ENCODE results near the gene ADORA1. TPM values are rescaled to one million over a fixed set of nuclear protein-coding genes. Genes with fewer than 3 reads are reported as not detected.

Gene ADORA1
- total RNA-seq, 2 donors from 2014 or later: 0.27 to 47.3 TPM

DNA sequence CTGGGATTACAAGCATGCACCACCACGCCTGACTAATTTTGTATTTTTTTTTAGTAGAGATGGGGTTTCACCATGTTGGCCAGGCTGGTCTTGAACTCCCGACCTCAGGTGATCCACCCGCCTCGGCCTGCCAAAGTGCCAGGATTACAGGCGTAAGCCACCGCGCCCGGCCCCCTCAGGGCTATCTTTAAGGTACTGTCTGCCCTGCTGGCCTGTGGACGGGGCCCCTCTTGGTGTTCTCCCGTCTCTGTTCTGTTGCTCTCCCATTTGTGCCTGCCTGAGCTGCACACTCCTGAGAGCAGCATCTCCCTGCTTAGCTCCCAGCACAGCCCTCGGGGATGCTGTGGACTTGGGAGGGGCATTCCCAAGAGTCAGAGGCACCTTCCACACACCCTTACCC, 34.2 kb downstream of the ADORA1 start:
- no peaks in the 10 kb centered on the region for H3K4me1 ChIP-seq (replicated peaks)
- no peak overlapping the region for H3K4me3 ChIP-seq
- no peak for DNase-seq (ENCODE audit: low spot score)
- TF ChIP-seq POLR2A (IDR thresholded peaks at IDR 0.05) (no peak), POLR2AphosphoS5 (IDR thresholded peaks at IDR 0.05) (no peak)
- TF ChIP-seq, protein P1, sequence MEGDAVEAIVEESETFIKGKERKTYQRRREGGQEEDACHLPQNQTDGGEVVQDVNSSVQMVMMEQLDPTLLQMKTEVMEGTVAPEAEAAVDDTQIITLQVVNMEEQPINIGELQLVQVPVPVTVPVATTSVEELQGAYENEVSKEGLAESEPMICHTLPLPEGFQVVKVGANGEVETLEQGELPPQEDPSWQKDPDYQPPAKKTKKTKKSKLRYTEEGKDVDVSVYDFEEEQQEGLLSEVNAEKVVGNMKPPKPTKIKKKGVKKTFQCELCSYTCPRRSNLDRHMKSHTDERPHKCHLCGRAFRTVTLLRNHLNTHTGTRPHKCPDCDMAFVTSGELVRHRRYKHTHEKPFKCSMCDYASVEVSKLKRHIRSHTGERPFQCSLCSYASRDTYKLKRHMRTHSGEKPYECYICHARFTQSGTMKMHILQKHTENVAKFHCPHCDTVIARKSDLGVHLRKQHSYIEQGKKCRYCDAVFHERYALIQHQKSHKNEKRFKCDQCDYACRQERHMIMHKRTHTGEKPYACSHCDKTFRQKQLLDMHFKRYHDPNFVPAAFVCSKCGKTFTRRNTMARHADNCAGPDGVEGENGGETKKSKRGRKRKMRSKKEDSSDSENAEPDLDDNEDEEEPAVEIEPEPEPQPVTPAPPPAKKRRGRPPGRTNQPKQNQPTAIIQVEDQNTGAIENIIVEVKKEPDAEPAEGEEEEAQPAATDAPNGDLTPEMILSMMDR (IDR thresholded peaks at IDR 0.05): no peak
- WGBS: 86% methylated on average over 11 of the region's 11 CpGs
- no peaks in the 10 kb centered on the region for H3K36me3 ChIP-seq
- no peak overlapping the region for H3K27ac ChIP-seq
- H3K27me3 ChIP-seq (replicated peaks; ENCODE audit: insufficient read depth): no peaks in the 10 kb centered on the region
- H3K9me3 ChIP-seq: no peaks in the 10 kb centered on the region
- intact Hi-C loops (cut with DNase I): no loop called here

DNA sequence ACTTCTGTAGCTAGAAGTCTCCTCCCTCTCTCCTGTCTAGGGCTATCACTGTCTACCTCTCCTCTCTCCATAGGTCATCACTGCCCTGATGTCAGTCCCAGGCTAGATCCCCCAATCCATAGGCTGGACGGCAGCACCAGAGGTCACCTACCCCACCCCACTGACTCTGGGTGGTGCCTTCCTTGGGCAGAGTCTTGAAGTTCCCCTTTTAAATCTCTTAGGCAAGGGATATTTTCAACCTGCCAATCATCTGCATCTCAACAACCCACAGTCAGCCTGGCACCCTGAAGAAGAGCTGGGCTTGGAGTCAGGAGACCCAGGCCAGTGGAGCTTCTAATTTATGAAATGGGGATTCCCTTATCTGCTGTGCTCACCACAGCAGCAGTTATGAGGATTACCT, 34.9 kb downstream of the ADORA1 start:
- TF ChIP-seq POLR2A (IDR thresholded peaks at IDR 0.05) (no peak), POLR2AphosphoS5 (IDR thresholded peaks at IDR 0.05) (no peak)
- TF ChIP-seq, protein P1 (IDR thresholded peaks at IDR 0.05): no peak
- H3K9me3 ChIP-seq: no peaks in the 10 kb centered on the region
- intact Hi-C loops (cut with DNase I): no loop called here
- WGBS: 63% methylated on average over 1 of the region's 1 CpG
- no peak overlapping the region for H3K27ac ChIP-seq
- no peak overlapping the region for H3K4me3 ChIP-seq
- no peaks in the 10 kb centered on the region for H3K27me3 ChIP-seq (replicated peaks; ENCODE audit: insufficient read depth)
- no peaks in the 10 kb centered on the region for H3K4me1 ChIP-seq (replicated peaks)
- no peak for DNase-seq (ENCODE audit: low spot score)
- no peaks in the 10 kb centered on the region for H3K36me3 ChIP-seq

DNA sequence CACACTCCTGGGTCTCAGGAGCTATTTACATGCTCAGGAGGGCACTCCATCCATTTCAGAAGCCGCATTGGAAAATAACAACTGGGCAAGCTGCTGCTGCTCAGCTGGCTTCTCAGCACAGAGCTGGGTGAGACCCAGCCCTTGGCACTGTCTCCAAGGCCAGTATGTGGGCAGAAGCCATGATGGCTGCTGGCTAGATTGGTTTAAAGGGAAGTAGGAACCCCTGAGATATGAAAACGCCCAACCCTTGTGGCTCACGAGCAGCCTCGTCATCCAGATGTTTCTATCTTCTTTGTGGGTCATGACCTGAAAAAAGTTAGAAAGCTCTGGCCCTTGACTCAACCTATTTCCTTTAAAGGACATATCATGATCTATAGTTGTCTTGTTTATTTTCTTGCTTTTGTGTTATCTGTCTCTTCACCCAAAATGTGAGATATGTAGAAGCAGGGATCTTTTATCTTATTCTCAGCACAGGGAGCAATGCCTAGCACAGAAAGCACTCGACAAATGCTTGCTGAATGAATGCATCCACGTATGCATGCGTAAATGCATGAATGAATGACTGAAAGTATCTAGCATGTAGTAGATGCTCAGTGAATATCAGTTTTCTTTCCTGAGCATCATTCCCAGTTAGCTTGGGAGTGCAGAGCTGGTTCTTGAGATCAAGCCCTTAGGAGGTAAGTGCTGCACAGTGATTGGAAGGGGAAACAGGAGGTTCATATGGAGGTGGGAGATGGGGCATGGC, 36.5 kb downstream of the ADORA1 start:
- TF ChIP-seq, protein P1 (IDR thresholded peaks at IDR 0.05): no peak
- no peak for TF ChIP-seq POLR2AphosphoS5 (IDR thresholded peaks at IDR 0.05)
- no peak for TF ChIP-seq POLR2A (IDR thresholded peaks at IDR 0.05)
- intact Hi-C loops (cut with DNase I): no loop called here
- no peak for DNase-seq (ENCODE audit: low spot score)

DNA sequence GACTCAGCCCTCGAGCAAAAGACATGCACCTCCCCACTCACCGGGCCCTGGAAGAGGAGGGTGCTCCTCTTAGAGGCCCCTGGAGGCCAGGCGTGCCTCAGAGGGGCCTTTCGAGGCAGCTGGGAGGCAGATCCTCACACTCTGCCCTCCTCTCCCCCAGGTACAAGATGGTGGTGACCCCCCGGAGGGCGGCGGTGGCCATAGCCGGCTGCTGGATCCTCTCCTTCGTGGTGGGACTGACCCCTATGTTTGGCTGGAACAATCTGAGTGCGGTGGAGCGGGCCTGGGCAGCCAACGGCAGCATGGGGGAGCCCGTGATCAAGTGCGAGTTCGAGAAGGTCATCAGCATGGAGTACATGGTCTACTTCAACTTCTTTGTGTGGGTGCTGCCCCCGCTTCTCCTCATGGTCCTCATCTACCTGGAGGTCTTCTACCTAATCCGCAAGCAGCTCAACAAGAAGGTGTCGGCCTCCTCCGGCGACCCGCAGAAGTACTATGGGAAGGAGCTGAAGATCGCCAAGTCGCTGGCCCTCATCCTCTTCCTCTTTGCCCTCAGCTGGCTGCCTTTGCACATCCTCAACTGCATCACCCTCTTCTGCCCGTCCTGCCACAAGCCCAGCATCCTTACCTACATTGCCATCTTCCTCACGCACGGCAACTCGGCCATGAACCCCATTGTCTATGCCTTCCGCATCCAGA, 37.7 kb downstream of the ADORA1 start:
- Histone ChIP-seq H3K27ac (no peak overlapping the region), H3K9me3 (no peaks in the 10 kb centered on the region), H3K4me1 (replicated peaks) (no peaks in the 10 kb centered on the region), H3K4me3 (no peak overlapping the region), H3K27me3 (replicated peaks; ENCODE audit: insufficient read depth) (no peaks in the 10 kb centered on the region), H3K36me3 (no peaks in the 10 kb centered on the region)
- TF ChIP-seq POLR2AphosphoS5 (IDR thresholded peaks at IDR 0.05) (no peak), POLR2A (IDR thresholded peaks at IDR 0.05) (no peak)
- TF ChIP-seq, protein P1 (IDR thresholded peaks at IDR 0.05): no peak
- no peak for DNase-seq (ENCODE audit: low spot score)
- WGBS: 93% methylated on average over 28 of the region's 28 CpGs
- intact Hi-C loops (cut with DNase I): no loop called here

More for the DNA sequence above, 36.5 kb downstream of the ADORA1 start:
- Histone ChIP-seq H3K9me3 (no peaks in the 10 kb centered on the region), H3K36me3 (no peaks in the 10 kb centered on the region), H3K27me3 (replicated peaks; ENCODE audit: insufficient read depth) (no peaks in the 10 kb centered on the region), H3K4me1 (replicated peaks) (no peaks in the 10 kb centered on the region), H3K27ac (no peak overlapping the region), H3K4me3 (no peak overlapping the region)
- WGBS: 81% methylated on average over 7 of the region's 7 CpGs

DNA sequence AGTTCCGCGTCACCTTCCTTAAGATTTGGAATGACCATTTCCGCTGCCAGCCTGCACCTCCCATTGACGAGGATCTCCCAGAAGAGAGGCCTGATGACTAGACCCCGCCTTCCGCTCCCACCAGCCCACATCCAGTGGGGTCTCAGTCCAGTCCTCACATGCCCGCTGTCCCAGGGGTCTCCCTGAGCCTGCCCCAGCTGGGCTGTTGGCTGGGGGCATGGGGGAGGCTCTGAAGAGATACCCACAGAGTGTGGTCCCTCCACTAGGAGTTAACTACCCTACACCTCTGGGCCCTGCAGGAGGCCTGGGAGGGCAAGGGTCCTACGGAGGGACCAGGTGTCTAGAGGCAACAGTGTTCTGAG, 38.3 kb downstream of the ADORA1 start:
- no peak overlapping the region for H3K4me3 ChIP-seq
- H3K27me3 ChIP-seq (replicated peaks; ENCODE audit: insufficient read depth): no peaks in the 10 kb centered on the region
- TF ChIP-seq, protein P1 (IDR thresholded peaks at IDR 0.05): no peak
- no peak for TF ChIP-seq POLR2AphosphoS5 (IDR thresholded peaks at IDR 0.05)
- no peak for TF ChIP-seq POLR2A (IDR thresholded peaks at IDR 0.05)
- no peaks in the 10 kb centered on the region for H3K9me3 ChIP-seq
- intact Hi-C loops (cut with DNase I): no loop called here
- no peak overlapping the region for H3K27ac ChIP-seq
- WGBS: 96% methylated on average over 8 of the region's 8 CpGs
- H3K36me3 ChIP-seq: no peaks in the 10 kb centered on the region
- no peaks in the 10 kb centered on the region for H3K4me1 ChIP-seq (replicated peaks)
- DNase-seq (ENCODE audit: low spot score): no peak

Measured in prostate gland (tissue), 2 donors.